Upper lobe of left lung (tissue), 6 donors: ENCODE data around the gene NFIB. TPM values are rescaled to one million over a fixed set of nuclear protein-coding genes. Genes with fewer than 3 reads are reported as not detected.
A peak's percentile ranks its signal among the peaks of the same experiment; 100 is the strongest.

Source experiments
- ATAC-seq, 2 donors: fragments of 200-7000 bp; cut with Tn5 transposase; one replicate each; pipeline ENCODE4 v1.9.1; 2022; ENCODE audit warnings: mild to moderate bottlenecking in 2 of 2, moderate library complexity in 2 of 2; ENCODE audit not compliant: low FRiP score in 2 of 2
- DNase-seq, 2 donors: peaks; one replicate each; pipeline ENCODE4 v3.0.0-alpha.2; 2019 to 2020
- H3K27ac ChIP-seq, 4 donors: fragments of 200-600 bp; sonication (generic); one replicate each; pipeline ENCODE4 v1.5.1; 2016 to 2019
- H3K27me3 ChIP-seq, 4 donors: fragments of 200-600 bp; sonication (generic); one replicate each; pipeline ENCODE4 v1.5.1; 2017 to 2019
- H3K36me3 ChIP-seq, 4 donors: fragments of 200-600 bp; sonication (generic); one replicate each; pipeline ENCODE4 v1.5.1; 2016 to 2019
- H3K4me1 ChIP-seq, 4 donors: fragments of 200-600 bp; sonication (generic); one replicate each; pipeline ENCODE4 v1.5.1; 2018 to 2019
- H3K4me3 ChIP-seq, 4 donors: fragments of 200-600 bp; sonication (generic); one replicate each; pipeline ENCODE4 v1.5.1; 2017 to 2019; ENCODE audit warnings: mild to moderate bottlenecking in 2 of 4, moderate library complexity in 1 of 4
- H3K9me3 ChIP-seq, 4 donors: fragments of 200-600 bp; sonication (generic); one replicate each; pipeline ENCODE4 v1.5.1; 2018 to 2019
- CTCF ChIP-seq, 6 experiments: fragments of 450-650 bp in 4 of 6; fragments of 200-600 bp in 2 of 6; sonication (generic) in 2 of 6; IDR thresholded peaks; one replicate each; pipeline ENCODE4 v1.5.1; 2016 to 2019; ENCODE audit warnings: antibody characterized with exemption in 6 of 6
- EP300 ChIP-seq, 4 donors: sonication (generic); formaldehyde crosslinking; IDR thresholded peaks; one replicate each; pipeline ENCODE4 v1.5.1; 2017; ENCODE audit warnings: antibody characterized with exemption in 4 of 4, control low read depth in 2 of 4
- POLR2A ChIP-seq, 4 donors: fragments of 450-650 bp; IDR thresholded peaks; one replicate each; pipeline ENCODE4 v1.5.1; 2016 to 2017; ENCODE audit warnings: antibody characterized with exemption in 4 of 4, mild to moderate bottlenecking in 2 of 4
- POLR2AphosphoS5 ChIP-seq, 2 donors: sonication (generic); formaldehyde crosslinking; IDR thresholded peaks; one replicate each; pipeline ENCODE4 v1.5.1; 2017; ENCODE audit warnings: antibody characterized with exemption in 2 of 2
- WGBS, 2 donors: methylation state at CpG; one replicate each; pipeline ENCODE4 v1.1.5; 2017 to 2018; 5-methylcytosine and 5-hydroxymethylcytosine counted together
- total RNA-seq, 6 donors: library from RNA; depleted of rRNA in 4 of 6; stranded (reverse); fragments of >200 nt in 4 of 6; gene quantifications; one replicate each; pipeline versions ENCODE4 v1.1.0 to v1.2.1, GENCODE V29; 2016 to 2021
- donor health status: DM: no; HTN: no; CAD: no; lungs with moderate emphysema.
- donor health status: DM: no; HTN: yes; CAD: no; lungs with severe emphysema.

NFIB gene
- total RNA-seq, 6 donors from 2014 or later, result 33.9 to 109 (median 67.5) TPM

GRCh38 chr9:14314929-14315874 lies 1.3 kb upstream of the NFIB start:
- 0% methylated on average over 4 to 18 of the region's 109 CpGs for WGBS, 2 donors
- H3K27ac ChIP-seq, result peak overlapping the region; percentile 94 to 96 (median 96)
- H3K27me3 ChIP-seq, result peaks cover 0 to 5% (median 0%) of the 10 kb centered on the region in 4 donors
- H3K4me1 ChIP-seq, result peaks cover 28 to 41% (median 33%) of the 10 kb centered on the region in 4 donors
- H3K36me3 ChIP-seq, result no peaks in the 10 kb centered on the region
- DNase-seq, result peak; percentile 91 to 98
- H3K4me3 ChIP-seq, result peak overlapping the region; percentile 53 to 83 (median 68)
- peak; percentile 82 to 86 for ATAC-seq
- no peaks in the 10 kb centered on the region for H3K9me3 ChIP-seq
- TF ChIP-seq POLR2A (IDR thresholded peaks at IDR 0.05) (peak in 3 of 4 donors; percentile 59 to 79 (median 76)), CTCF (IDR thresholded peaks at IDR 0.05) (peak in 4 of 6 experiments; percentile 23 to 58 (median 36)), POLR2AphosphoS5 (IDR thresholded peaks at IDR 0.05) (peak; percentile 9 to 62), EP300 (IDR thresholded peaks at IDR 0.05) (no peak)

- ATAC-seq (peak; percentile 69 to 81), DNase-seq (peak in 1 of 2 donors; percentile 73)
- 0 to 3% methylated on average over 21 of the region's 21 CpGs for WGBS, 2 donors
- Histone ChIP-seq H3K4me1 (peaks cover 26 to 37% (median 28%) of the 10 kb centered on the region in 4 donors), H3K9me3 (no peaks in the 10 kb centered on the region), H3K27me3 (peaks cover 0 to 5% (median 0%) of the 10 kb centered on the region in 4 donors), H3K4me3 (peak overlapping the region; percentile 53 to 83 (median 72)), H3K36me3 (no peaks in the 10 kb centered on the region), H3K27ac (peak overlapping the region; percentile 94 to 96 (median 96))
- TF ChIP-seq EP300 (IDR thresholded peaks at IDR 0.05), result no peak
- no peak for TF ChIP-seq POLR2AphosphoS5 (IDR thresholded peaks at IDR 0.05)
- peak in 2 of 4 donors; percentile 54 to 60 for TF ChIP-seq POLR2A (IDR thresholded peaks at IDR 0.05)
- TF ChIP-seq CTCF (IDR thresholded peaks at IDR 0.05), result no peak
Observed at GRCh38 chr9:14314424-14314928, 535 bp upstream of the NFIB start.

GRCh38 chr9:14313378-14313940 lies 482 bp downstream of the NFIB start:
- TF ChIP-seq POLR2A (IDR thresholded peaks at IDR 0.05) (no peak), CTCF (IDR thresholded peaks at IDR 0.05) (no peak), EP300 (IDR thresholded peaks at IDR 0.05) (no peak)
- H3K27me3 ChIP-seq, result peaks cover 0 to 5% (median 0%) of the 10 kb centered on the region in 4 donors
- H3K27ac ChIP-seq, result peak overlapping the region; percentile 94 to 96 (median 96)
- no peaks in the 10 kb centered on the region for H3K9me3 ChIP-seq
- no peaks in the 10 kb centered on the region for H3K36me3 ChIP-seq
- 1 to 2% methylated on average over 33 of the region's 33 CpGs for WGBS, 2 donors
- peaks cover 18 to 36% (median 21%) of the 10 kb centered on the region in 4 donors for H3K4me1 ChIP-seq
- peak overlapping the region; percentile 53 to 83 (median 72) for H3K4me3 ChIP-seq
- peak in 1 of 2 donors; percentile 86 for DNase-seq
- no peak for ATAC-seq

GRCh38 chr9:14312719-14313377 lies 1.1 kb downstream of the NFIB start:
- ATAC-seq (no peak), DNase-seq (peak; percentile 25 to 89)
- Histone ChIP-seq H3K4me1 (peaks cover 13 to 36% (median 15%) of the 10 kb centered on the region in 4 donors), H3K4me3 (peak overlapping the region; percentile 53 to 83 (median 72)), H3K9me3 (no peaks in the 10 kb centered on the region), H3K27me3 (peaks cover 0 to 5% (median 0%) of the 10 kb centered on the region in 4 donors), H3K36me3 (no peaks in the 10 kb centered on the region), H3K27ac (peak overlapping the region; percentile 94 to 96 (median 96))
- WGBS, 2 donors, result 2% methylated on average over 27 to 31 of the region's 56 CpGs
- TF ChIP-seq POLR2A (IDR thresholded peaks at IDR 0.05), result no peak
- TF ChIP-seq POLR2AphosphoS5 (IDR thresholded peaks at IDR 0.05), result peak in 1 of 2 donors; percentile 3
- TF ChIP-seq CTCF (IDR thresholded peaks at IDR 0.05), result no peak
